Measurements from ENCODE around the gene BTBD2. TPM values are rescaled to one million over a fixed set of nuclear protein-coding genes. Genes with fewer than 3 reads are reported as not detected.
A peak's percentile ranks its signal among the peaks of the same experiment; 100 is the strongest.

Gene BTBD2
- total and polyA plus RNA-seq, 2 experiments from 2014 or later = 23.8 to 130 TPM

DNA sequence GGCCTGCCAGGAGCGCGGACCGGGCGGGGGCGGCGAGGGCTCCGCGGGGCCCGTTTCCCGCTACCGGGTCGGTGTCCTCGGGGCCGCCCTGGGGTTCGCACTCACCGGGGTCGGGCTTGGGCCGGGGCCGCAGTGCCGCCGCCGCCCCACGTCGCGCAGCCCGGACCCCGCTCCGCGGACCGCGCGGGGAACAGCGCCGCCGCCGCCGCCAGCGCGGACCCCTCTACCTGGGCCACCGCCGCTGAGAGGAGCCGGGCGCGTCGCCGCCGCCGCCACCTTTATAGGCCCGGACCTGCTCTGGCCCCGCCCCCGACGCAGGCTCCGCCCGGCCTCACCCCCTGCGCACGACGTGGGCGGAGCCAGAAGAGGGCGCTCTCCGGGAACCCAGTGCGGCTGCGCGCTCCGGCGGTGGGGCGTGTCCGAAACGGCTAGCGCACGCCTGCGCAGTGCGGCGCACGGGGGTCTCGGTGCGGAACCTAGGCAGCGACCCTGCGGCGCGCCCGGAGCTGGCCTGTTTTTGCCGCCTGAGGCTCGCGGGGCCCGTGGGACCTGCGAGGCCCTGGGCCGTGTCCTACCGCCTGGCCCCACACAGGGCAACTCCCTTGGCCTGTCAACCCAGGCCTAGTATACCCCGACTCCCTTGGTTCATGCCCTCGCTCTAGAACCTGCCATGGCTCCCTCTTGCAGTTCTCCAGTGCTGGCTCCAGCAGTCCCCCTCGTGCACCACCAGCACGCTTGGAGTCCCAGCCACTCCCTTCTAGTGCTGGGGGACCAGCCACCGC, 35.7 kb upstream of the BTBD2 start, which contains the start of gene MKNK2:
Gene MKNK2 (minus strand): TSS at position 254 of the 782 bp plus-strand sequence. CDS start 393 bp downstream, outside the sequence.
- Histone ChIP-seq H3K79me2 (replicated peaks; ENCODE audit: insufficient read depth) (peaks cover 29% of the 10 kb centered on the region), H3K27me3 (ENCODE audit: insufficient read depth) (no peaks in the 10 kb centered on the region), H3K36me3 (ENCODE audit: insufficient read depth) (no peaks in the 10 kb centered on the region), H3K9me2 (ENCODE audit: insufficient read depth) (no peaks in the 10 kb centered on the region), H3K4me3 (peak within 1 kb of the TSS; percentile 96), H3F3A (replicated peaks; ENCODE audit: low read depth) (0 out of 2 replicates have a peak, but pooled peaks cover 3% of the 10 kb centered on the region), H3K4me2 (peak within 1 kb of the TSS; percentile 96), H3K27ac (ENCODE audit: low read depth) (0 out of 2 replicates have a peak within 1 kb of the TSS, but pooled peaks have one; percentile 59), H2AFZ (no peak within 1 kb of the TSS), H4K20me1 (replicated peaks; ENCODE audit: insufficient read depth) (peaks cover 10% of the 10 kb centered on the region), H3K4me1 (ENCODE audit: insufficient read depth) (no peaks in the 10 kb centered on the region; the same call in 1 of the 2 replicates)
- ATAC-seq = peak; percentile 64
- TF ChIP-seq CREB1 (CRISPR knock-in tag; IDR thresholded peaks at IDR 0.05; ENCODE audit: low read depth) (peak; percentile 82), POLR2AphosphoS5 (IDR thresholded peaks at IDR 0.05; ENCODE audit: low read depth) (peak; percentile 94)
- TF ChIP-seq, protein P1, sequence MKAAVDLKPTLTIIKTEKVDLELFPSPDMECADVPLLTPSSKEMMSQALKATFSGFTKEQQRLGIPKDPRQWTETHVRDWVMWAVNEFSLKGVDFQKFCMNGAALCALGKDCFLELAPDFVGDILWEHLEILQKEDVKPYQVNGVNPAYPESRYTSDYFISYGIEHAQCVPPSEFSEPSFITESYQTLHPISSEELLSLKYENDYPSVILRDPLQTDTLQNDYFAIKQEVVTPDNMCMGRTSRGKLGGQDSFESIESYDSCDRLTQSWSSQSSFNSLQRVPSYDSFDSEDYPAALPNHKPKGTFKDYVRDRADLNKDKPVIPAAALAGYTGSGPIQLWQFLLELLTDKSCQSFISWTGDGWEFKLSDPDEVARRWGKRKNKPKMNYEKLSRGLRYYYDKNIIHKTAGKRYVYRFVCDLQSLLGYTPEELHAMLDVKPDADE (IDR thresholded peaks at IDR 0.05) = peak; percentile 42; the same call in 1 of the 2 replicates
- TF ChIP-seq, protein P2, sequence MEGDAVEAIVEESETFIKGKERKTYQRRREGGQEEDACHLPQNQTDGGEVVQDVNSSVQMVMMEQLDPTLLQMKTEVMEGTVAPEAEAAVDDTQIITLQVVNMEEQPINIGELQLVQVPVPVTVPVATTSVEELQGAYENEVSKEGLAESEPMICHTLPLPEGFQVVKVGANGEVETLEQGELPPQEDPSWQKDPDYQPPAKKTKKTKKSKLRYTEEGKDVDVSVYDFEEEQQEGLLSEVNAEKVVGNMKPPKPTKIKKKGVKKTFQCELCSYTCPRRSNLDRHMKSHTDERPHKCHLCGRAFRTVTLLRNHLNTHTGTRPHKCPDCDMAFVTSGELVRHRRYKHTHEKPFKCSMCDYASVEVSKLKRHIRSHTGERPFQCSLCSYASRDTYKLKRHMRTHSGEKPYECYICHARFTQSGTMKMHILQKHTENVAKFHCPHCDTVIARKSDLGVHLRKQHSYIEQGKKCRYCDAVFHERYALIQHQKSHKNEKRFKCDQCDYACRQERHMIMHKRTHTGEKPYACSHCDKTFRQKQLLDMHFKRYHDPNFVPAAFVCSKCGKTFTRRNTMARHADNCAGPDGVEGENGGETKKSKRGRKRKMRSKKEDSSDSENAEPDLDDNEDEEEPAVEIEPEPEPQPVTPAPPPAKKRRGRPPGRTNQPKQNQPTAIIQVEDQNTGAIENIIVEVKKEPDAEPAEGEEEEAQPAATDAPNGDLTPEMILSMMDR (conservative IDR thresholded peaks at IDR 0.05; ENCODE audit: low read depth in 2 of 2) = peak; percentile 21 to 74; a peak in 3 of 4 replicates
- TF ChIP-seq, protein P3, sequence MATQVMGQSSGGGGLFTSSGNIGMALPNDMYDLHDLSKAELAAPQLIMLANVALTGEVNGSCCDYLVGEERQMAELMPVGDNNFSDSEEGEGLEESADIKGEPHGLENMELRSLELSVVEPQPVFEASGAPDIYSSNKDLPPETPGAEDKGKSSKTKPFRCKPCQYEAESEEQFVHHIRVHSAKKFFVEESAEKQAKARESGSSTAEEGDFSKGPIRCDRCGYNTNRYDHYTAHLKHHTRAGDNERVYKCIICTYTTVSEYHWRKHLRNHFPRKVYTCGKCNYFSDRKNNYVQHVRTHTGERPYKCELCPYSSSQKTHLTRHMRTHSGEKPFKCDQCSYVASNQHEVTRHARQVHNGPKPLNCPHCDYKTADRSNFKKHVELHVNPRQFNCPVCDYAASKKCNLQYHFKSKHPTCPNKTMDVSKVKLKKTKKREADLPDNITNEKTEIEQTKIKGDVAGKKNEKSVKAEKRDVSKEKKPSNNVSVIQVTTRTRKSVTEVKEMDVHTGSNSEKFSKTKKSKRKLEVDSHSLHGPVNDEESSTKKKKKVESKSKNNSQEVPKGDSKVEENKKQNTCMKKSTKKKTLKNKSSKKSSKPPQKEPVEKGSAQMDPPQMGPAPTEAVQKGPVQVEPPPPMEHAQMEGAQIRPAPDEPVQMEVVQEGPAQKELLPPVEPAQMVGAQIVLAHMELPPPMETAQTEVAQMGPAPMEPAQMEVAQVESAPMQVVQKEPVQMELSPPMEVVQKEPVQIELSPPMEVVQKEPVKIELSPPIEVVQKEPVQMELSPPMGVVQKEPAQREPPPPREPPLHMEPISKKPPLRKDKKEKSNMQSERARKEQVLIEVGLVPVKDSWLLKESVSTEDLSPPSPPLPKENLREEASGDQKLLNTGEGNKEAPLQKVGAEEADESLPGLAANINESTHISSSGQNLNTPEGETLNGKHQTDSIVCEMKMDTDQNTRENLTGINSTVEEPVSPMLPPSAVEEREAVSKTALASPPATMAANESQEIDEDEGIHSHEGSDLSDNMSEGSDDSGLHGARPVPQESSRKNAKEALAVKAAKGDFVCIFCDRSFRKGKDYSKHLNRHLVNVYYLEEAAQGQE (IDR thresholded peaks at IDR 0.05; ENCODE audit: unreplicated experiment) = no peak
- H3K36me3 Mint-ChIP-seq (ENCODE audit: low read depth) = no peaks in the 10 kb centered on the region
- H3K27ac Mint-ChIP-seq = no peak within 1 kb of the TSS
- peaks cover 8% of the 10 kb centered on the region for H3K27me3 Mint-ChIP-seq (ENCODE audit: insufficient read depth, low read depth, poor library complexity)
- no peaks in the 10 kb centered on the region for H3K9me3 Mint-ChIP-seq
- H3K4me3 Mint-ChIP-seq = peak within 1 kb of the TSS; percentile 80
- peaks cover 7% of the 10 kb centered on the region for H3K4me1 Mint-ChIP-seq
- peak; percentile 92 for DNase-seq (ENCODE audit: low spot score)
